ENCODE measurements around the gene BMI1.

The BMI1 gene

DNA sequence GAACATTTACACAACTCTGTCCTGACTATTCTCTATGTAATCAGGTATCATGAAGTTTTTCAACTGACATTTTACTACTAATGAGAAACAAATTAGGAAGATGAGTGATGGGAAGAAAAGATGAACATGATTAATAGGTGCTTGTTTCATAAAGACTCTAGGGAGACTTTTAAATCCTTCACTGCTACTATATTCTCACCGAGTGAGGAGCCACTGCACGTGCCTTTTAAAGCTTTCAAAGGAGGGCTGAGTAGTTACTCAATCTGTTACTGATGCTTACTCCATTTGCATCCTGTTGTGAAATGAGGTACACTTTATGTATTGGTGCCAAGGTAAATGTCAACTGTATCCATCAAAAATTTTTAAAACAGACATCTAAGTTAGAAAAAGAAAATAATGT is 6.0 kb upstream of the BMI1 start:
- Mint-ChIP-seq H3K27me3 (no peaks in the 10 kb centered on the region), H3K27ac (no peak overlapping the region), H3K36me3 (ENCODE audit: low read depth) (peaks cover 13% of the 10 kb centered on the region), H3K9me3 (no peaks in the 10 kb centered on the region), H3K4me1 (ENCODE audit: low read depth) (peaks cover 3% of the 10 kb centered on the region), H3K4me3 (peak overlapping the region; percentile 94)
- intact Hi-C loops (cut with micrococcal nuclease) = loop anchor here (5.0 kb wide), 2 partner anchors 122 to 313 kb away; partner anchors contain the start of gene DNAJC1

DNA sequence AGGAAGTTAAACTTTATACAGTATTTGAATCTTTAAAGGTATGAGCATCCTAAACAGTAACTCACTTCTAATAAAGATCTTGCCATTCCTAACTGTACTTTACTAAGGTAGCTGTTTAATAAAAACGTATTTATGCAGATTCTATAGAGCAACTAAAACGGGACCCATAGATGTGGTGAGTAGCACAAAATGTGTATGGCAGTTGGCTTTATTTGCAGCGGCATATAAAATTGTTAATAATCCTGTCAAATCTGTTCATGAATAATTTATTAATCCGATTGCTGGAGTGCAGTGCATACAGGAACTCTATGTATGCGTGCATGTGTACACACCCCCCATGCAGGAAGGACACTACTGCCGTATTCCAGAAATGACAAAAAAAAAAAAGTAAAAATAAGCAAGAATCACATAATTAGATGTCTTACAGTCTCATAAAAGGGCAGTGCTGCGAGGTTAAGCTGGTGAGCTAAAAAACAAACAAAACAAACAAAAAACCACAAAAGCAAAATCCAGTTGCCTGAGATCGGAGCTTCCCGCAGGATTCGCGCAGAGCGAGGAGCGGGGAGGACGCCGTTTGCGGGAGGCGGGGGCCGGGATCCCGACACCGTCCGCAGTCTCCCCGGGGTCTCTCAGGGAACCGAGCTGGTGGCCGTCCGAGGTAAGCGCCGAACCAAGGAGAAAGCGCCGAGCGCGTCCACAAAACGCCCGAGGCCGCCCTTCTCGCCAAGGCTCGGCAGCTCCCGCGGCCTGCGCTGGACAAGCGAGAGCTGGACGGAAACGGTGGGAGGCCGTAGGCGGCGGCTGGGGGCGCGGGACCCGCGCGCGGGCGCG is 5.2 kb upstream of the BMI1 start:
- Mint-ChIP-seq H3K27ac (peak overlapping the region; percentile 95), H3K36me3 (ENCODE audit: low read depth) (peaks cover 13% of the 10 kb centered on the region), H3K4me3 (peak overlapping the region; percentile 94), H3K27me3 (no peaks in the 10 kb centered on the region), H3K9me3 (no peaks in the 10 kb centered on the region), H3K4me1 (ENCODE audit: low read depth) (peaks cover 6% of the 10 kb centered on the region)
- intact Hi-C loops (cut with micrococcal nuclease) = loop anchor here (2.0 to 5.0 kb wide), 3 partner anchors 63 to 313 kb away; partner anchors contain the start of gene DNAJC1

- H3K4me1 Mint-ChIP-seq (ENCODE audit: low read depth) = peaks cover 6% of the 10 kb centered on the region
- H3K4me3 Mint-ChIP-seq = peak within 1 kb of the TSS; percentile 94
Observed at GRCh38 chr10:22316286-22317075, 4.4 kb upstream of the BMI1 start, which contains the start of gene COMMD3. TSS of gene COMMD3 (plus strand) at chr10:22316388. CDS start at chr10:22316418, 30 bp downstream.

DNA sequence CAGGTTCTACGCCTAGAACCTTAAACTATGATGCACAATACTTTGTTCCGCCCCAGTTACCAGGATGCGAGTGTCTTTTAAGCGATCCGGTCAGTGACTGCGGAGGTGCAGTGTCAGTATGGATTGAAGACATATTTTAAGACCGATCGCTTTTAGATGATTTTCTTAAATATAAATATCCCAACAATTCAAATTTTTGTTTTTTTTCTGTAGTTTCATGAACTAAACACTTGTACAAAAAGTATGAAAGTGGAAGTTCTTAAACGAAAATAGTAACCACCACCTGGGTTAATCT is 3.9 kb upstream of the BMI1 start:
- H3K4me3 Mint-ChIP-seq = peak overlapping the region; percentile 84
- peaks cover 7% of the 10 kb centered on the region for H3K4me1 Mint-ChIP-seq (ENCODE audit: low read depth)
- H3K36me3 Mint-ChIP-seq (ENCODE audit: low read depth) = peaks cover 17% of the 10 kb centered on the region
- intact Hi-C loops (cut with micrococcal nuclease) = loop anchor here (2.0 to 5.0 kb wide), 3 partner anchors 64 to 315 kb away; partner anchors contain the start of gene DNAJC1
- H3K9me3 Mint-ChIP-seq = no peaks in the 10 kb centered on the region
- peak overlapping the region; percentile 95 for H3K27ac Mint-ChIP-seq
- H3K27me3 Mint-ChIP-seq = peaks cover 2% of the 10 kb centered on the region

More at GRCh38 chr10:22316286-22317075, 4.4 kb upstream of the BMI1 start, which contains the start of gene COMMD3:
- Mint-ChIP-seq H3K36me3 (ENCODE audit: low read depth) (peaks cover 13% of the 10 kb centered on the region), H3K27me3 (no peaks in the 10 kb centered on the region), H3K27ac (peak within 1 kb of the TSS; percentile 95), H3K9me3 (no peaks in the 10 kb centered on the region)
- intact Hi-C loops (cut with micrococcal nuclease) = loop anchor here (2.0 to 5.0 kb wide), 3 partner anchors 64 to 314 kb away; partner anchors contain the start of gene DNAJC1

DNA sequence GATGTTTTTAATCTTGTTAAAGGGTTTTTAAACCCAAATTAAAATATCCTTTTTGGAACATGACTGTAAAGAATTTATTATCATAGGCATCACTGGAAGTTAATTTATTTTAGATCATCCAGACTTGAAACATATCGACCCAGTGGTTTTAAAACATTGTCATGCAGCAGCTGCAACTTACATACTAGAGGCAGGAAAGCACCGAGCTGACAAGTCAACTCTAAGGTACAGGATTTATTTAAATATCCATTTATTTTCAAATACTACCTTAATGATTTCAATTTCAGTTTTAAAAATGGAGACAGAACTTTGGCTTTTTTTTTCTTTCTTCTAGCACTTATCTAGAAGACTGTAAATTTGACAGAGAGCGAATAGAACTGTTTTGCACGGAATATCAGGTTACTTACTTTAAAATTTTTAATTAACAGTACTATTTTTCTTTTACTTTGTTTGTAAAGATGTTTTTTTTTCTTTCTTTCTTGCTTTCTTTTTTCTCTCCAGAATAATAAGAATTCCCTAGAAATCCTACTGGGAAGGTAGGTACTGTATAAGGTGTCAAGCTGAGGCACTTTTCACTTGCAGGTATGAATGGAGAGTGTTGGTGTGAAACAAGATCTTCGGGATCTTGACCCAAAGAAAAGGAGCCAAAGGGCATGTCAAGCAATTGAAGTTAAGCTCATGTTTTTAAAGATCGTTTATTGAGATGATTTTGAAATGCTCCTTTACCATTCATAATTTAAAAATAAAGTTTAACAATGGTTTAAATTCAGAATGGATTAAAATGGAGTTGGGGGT is 2.9 kb upstream of the BMI1 start:
- Mint-ChIP-seq H3K27me3 (peaks cover 11% of the 10 kb centered on the region), H3K4me1 (ENCODE audit: low read depth) (peaks cover 15% of the 10 kb centered on the region), H3K27ac (no peak overlapping the region), H3K4me3 (no peak overlapping the region), H3K9me3 (no peaks in the 10 kb centered on the region), H3K36me3 (ENCODE audit: low read depth) (peaks cover 21% of the 10 kb centered on the region)
- intact Hi-C loops (cut with micrococcal nuclease) = loop anchor here (2.0 to 5.0 kb wide), 3 partner anchors 65 to 316 kb away; partner anchors contain the start of gene DNAJC1

GRCh38 chr10:22318772-22319171 is 2.1 kb upstream of the BMI1 start:
- Mint-ChIP-seq H3K9me3 (no peaks in the 10 kb centered on the region), H3K4me1 (ENCODE audit: low read depth) (peaks cover 15% of the 10 kb centered on the region), H3K36me3 (ENCODE audit: low read depth) (peaks cover 21% of the 10 kb centered on the region), H3K27ac (no peak overlapping the region), H3K4me3 (no peak overlapping the region), H3K27me3 (peaks cover 19% of the 10 kb centered on the region)
- intact Hi-C loops (cut with micrococcal nuclease) = loop anchor here (5.0 kb wide), 2 partner anchors 119 to 316 kb away; partner anchors contain the start of gene DNAJC1

- intact Hi-C loops (cut with micrococcal nuclease) = loop anchor here (5.0 kb wide), 2 partner anchors 118 to 317 kb away; partner anchors contain the start of gene DNAJC1
- Mint-ChIP-seq H3K4me3 (peak overlapping the region; percentile 80), H3K27me3 (peaks cover 27% of the 10 kb centered on the region), H3K4me1 (ENCODE audit: low read depth) (peaks cover 21% of the 10 kb centered on the region), H3K9me3 (no peaks in the 10 kb centered on the region), H3K36me3 (ENCODE audit: low read depth) (peaks cover 21% of the 10 kb centered on the region), H3K27ac (peak overlapping the region; percentile 88)
Observed at GRCh38 chr10:22319547-22319979, 1.3 kb upstream of the BMI1 start.

- H3K4me3 Mint-ChIP-seq = peak overlapping the region; percentile 80
- intact Hi-C loops (cut with micrococcal nuclease) = loop anchor here (2.0 to 10.0 kb wide), 4 partner anchors 91 to 795 kb away; partner anchors contain the start of genes DNAJC1 and SKIDA1
- peak overlapping the region; percentile 88 for H3K27ac Mint-ChIP-seq
Observed at GRCh38 chr10:22319980-22320558, 830 bp upstream of the BMI1 start.

DNA sequence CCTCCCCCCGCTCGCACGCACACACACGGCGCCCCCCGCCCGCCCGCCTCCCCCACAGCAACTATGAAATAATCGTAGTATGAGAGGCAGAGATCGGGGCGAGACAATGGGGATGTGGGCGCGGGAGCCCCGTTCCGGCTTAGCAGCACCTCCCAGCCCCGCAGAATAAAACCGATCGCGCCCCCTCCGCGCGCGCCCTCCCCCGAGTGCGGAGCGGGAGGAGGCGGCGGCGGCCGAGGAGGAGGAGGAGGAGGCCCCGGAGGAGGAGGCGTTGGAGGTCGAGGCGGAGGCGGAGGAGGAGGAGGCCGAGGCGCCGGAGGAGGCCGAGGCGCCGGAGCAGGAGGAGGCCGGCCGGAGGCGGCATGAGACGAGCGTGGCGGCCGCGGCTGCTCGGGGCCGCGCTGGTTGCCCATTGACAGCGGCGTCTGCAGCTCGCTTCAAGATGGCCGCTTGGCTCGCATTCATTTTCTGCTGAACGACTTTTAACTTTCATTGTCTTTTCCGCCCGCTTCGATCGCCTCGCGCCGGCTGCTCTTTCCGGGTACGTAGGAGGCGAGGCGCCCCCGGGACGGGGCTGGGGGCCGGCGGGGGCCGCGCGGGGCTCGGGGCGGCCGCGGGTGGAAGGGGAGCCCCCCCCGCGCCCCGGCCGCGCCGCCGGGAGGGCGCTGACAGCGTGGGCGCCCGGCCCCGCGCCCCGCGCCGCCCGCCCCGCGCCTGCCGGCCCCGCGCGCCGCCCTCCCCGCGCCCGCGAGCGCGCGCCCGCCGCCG is 441 bp downstream of the BMI1 start:
- peaks cover 27% of the 10 kb centered on the region for H3K4me1 Mint-ChIP-seq (ENCODE audit: low read depth)
- peaks cover 16% of the 10 kb centered on the region for H3K36me3 Mint-ChIP-seq (ENCODE audit: low read depth)
- H3K27me3 Mint-ChIP-seq = peaks cover 37% of the 10 kb centered on the region
- intact Hi-C loops (cut with micrococcal nuclease) = loop anchor here (2.0 to 10.0 kb wide), 2 partner anchors 93 to 797 kb away; partner anchors contain the start of gene SKIDA1
- no peaks in the 10 kb centered on the region for H3K9me3 Mint-ChIP-seq
- peak overlapping the region; percentile 91 for H3K27ac Mint-ChIP-seq
- H3K4me3 Mint-ChIP-seq = peak overlapping the region; percentile 86

More at GRCh38 chr10:22319980-22320558, 830 bp upstream of the BMI1 start:
- Mint-ChIP-seq H3K27me3 (peaks cover 31% of the 10 kb centered on the region), H3K9me3 (no peaks in the 10 kb centered on the region), H3K36me3 (ENCODE audit: low read depth) (peaks cover 21% of the 10 kb centered on the region), H3K4me1 (ENCODE audit: low read depth) (peaks cover 26% of the 10 kb centered on the region)

DNA sequence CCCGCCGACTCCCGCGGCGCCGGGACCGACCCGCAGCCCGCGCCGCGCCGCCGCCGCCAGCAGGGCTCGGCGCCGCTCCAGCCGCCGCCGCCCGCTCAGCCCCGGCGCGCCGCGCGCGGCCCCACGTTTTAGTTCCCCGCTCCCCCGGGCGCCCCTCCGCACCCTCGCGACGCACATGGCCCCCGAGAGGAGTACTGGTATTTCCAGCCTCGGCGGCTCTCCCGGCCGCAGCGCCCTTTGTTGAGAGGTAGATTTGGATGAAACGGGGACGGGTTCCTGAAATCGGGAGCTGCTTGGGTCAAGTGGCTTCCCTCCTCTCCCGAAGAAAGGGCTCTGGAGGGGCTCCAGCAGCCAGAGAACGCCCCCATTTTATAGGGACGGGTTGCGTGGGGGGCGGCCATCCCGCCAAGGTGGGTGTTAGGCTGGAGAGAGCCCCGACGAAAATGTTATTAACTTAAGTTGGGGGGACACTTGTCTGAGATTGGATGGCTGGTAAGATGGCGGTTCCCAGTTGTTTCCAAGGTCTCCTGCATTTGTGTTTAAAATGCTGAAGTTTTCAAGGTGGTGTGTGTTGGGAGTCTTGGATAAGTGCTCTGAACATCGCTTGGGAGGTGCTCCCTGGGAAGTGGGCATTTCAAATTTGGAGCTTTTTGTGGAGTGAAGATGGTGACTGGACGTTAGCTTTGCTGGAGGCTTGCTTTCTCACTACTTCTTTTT is 1.2 kb downstream of the BMI1 start:
- H3K4me3 Mint-ChIP-seq = peak overlapping the region; percentile 91
- intact Hi-C loops (cut with micrococcal nuclease) = loop anchor here (2.0 to 10.0 kb wide), 3 partner anchors 19 to 797 kb away; partner anchors contain the start of gene SKIDA1
- H3K27me3 Mint-ChIP-seq = peaks cover 40% of the 10 kb centered on the region
- peaks cover 18% of the 10 kb centered on the region for H3K36me3 Mint-ChIP-seq (ENCODE audit: low read depth)
- peak overlapping the region; percentile 91 for H3K27ac Mint-ChIP-seq
- H3K9me3 Mint-ChIP-seq = no peaks in the 10 kb centered on the region
- H3K4me1 Mint-ChIP-seq (ENCODE audit: low read depth) = peaks cover 27% of the 10 kb centered on the region

GRCh38 chr10:22322641-22323160 is 1.8 kb downstream of the BMI1 start:
- H3K27me3 Mint-ChIP-seq = peaks cover 40% of the 10 kb centered on the region
- H3K4me3 Mint-ChIP-seq = peak overlapping the region; percentile 91
- H3K36me3 Mint-ChIP-seq (ENCODE audit: low read depth) = peaks cover 23% of the 10 kb centered on the region
- H3K4me1 Mint-ChIP-seq (ENCODE audit: low read depth) = peaks cover 27% of the 10 kb centered on the region
- intact Hi-C loops (cut with micrococcal nuclease) = loop anchor here (2.0 to 10.0 kb wide), 2 partner anchors 18 to 798 kb away; partner anchors contain the start of gene SKIDA1
- H3K9me3 Mint-ChIP-seq = no peaks in the 10 kb centered on the region
- H3K27ac Mint-ChIP-seq = peak overlapping the region; percentile 91
